ENCODE measurements around the gene FKBP2. TPM values are rescaled to one million over a fixed set of nuclear protein-coding genes. Genes with fewer than 3 reads are reported as not detected.

The FKBP2 gene
- total RNA-seq, 3 donors from 2014 or later (not counting 1 experiment from before 2014, with no cell fraction given) = 26.4 to 39.3 (median 30.3) TPM

GRCh38 chr11:64261556-64262080 lies 20.7 kb downstream of the FKBP2 start:
- WGBS (ENCODE audit: insufficient coverage) = 95% methylated on average over 18 of the region's 18 CpGs
- Histone ChIP-seq H3K4me3 (ENCODE audit: low read length) (no peak overlapping the region), H3K9me3 (ENCODE audit: control insufficient read depth, insufficient read depth, low read length) (no peaks in the 10 kb centered on the region), H3K27me3 (ENCODE audit: control insufficient read depth, insufficient read depth, low read length) (no peaks in the 10 kb centered on the region), H3K27ac (ENCODE audit: low read length) (no peak overlapping the region), H3K4me1 (ENCODE audit: control insufficient read depth, insufficient read depth, low read length) (no peaks in the 10 kb centered on the region), H3K36me3 (ENCODE audit: control insufficient read depth, insufficient read depth, low read length) (peaks cover 2% of the 10 kb centered on the region)
- H3K36me3 Mint-ChIP-seq = no peaks in the 10 kb centered on the region
- ATAC-seq (no peak), DNase-seq (no peak)
- no peaks in the 10 kb centered on the region for H3K27me3 Mint-ChIP-seq (ENCODE audit: low read depth in 2 of 2)
- H3K4me3 Mint-ChIP-seq = no peak overlapping the region
- H3K27ac Mint-ChIP-seq = no peak overlapping the region
- no peaks in the 10 kb centered on the region for H3K9me3 Mint-ChIP-seq
- peaks cover 0 to 9% of the 10 kb centered on the region in 2 donors for H3K4me1 Mint-ChIP-seq
- intact Hi-C loops (cut with micrococcal nuclease) = no loop called here
- no peak for TF ChIP-seq CTCF (IDR thresholded peaks at IDR 0.05)

- Mint-ChIP-seq H3K27me3 (ENCODE audit: low read depth in 2 of 2) (no peaks in the 10 kb centered on the region), H3K4me1 (peaks cover 0 to 9% of the 10 kb centered on the region in 2 donors), H3K9me3 (no peaks in the 10 kb centered on the region), H3K27ac (no peak overlapping the region), H3K4me3 (no peak overlapping the region), H3K36me3 (no peaks in the 10 kb centered on the region)
- DNase-seq (no peak), ATAC-seq (no peak)
- intact Hi-C loops (cut with micrococcal nuclease) = no loop called here
- H3K4me1 ChIP-seq (ENCODE audit: control insufficient read depth, insufficient read depth, low read length) = peaks cover 1% of the 10 kb centered on the region
- no peaks in the 10 kb centered on the region for H3K27me3 ChIP-seq (ENCODE audit: control insufficient read depth, insufficient read depth, low read length)
- TF ChIP-seq CTCF (IDR thresholded peaks at IDR 0.05) = no peak
- no peak overlapping the region for H3K4me3 ChIP-seq (ENCODE audit: low read length)
- WGBS (ENCODE audit: insufficient coverage) = 96% methylated on average over 42 of the region's 42 CpGs
- H3K9me3 ChIP-seq (ENCODE audit: control insufficient read depth, insufficient read depth, low read length) = no peaks in the 10 kb centered on the region
- no peaks in the 10 kb centered on the region for H3K36me3 ChIP-seq (ENCODE audit: control insufficient read depth, insufficient read depth, low read length)
- no peak overlapping the region for H3K27ac ChIP-seq (ENCODE audit: low read length)
Measured at GRCh38 chr11:64262271-64263002, 21.5 kb downstream of the FKBP2 start.

GRCh38 chr11:64263021-64263946 lies 22.4 kb downstream of the FKBP2 start:
- no peak for ATAC-seq
- Mint-ChIP-seq H3K36me3 (no peaks in the 10 kb centered on the region), H3K27ac (no peak overlapping the region), H3K27me3 (ENCODE audit: low read depth in 2 of 2) (no peaks in the 10 kb centered on the region), H3K4me1 (peaks cover 8 to 17% of the 10 kb centered on the region in 2 donors), H3K4me3 (no peak overlapping the region), H3K9me3 (no peaks in the 10 kb centered on the region)
- DNase-seq = no peak
- Histone ChIP-seq H3K27me3 (ENCODE audit: control insufficient read depth, insufficient read depth, low read length) (no peaks in the 10 kb centered on the region), H3K9me3 (ENCODE audit: control insufficient read depth, insufficient read depth, low read length) (no peaks in the 10 kb centered on the region), H3K36me3 (ENCODE audit: control insufficient read depth, insufficient read depth, low read length) (no peaks in the 10 kb centered on the region), H3K4me3 (ENCODE audit: low read length) (no peak overlapping the region), H3K4me1 (ENCODE audit: control insufficient read depth, insufficient read depth, low read length) (peaks cover 10% of the 10 kb centered on the region), H3K27ac (ENCODE audit: low read length) (no peak overlapping the region)
- 91% methylated on average over 29 of the region's 29 CpGs for WGBS (ENCODE audit: insufficient coverage)
- intact Hi-C loops (cut with micrococcal nuclease) = no loop called here
- TF ChIP-seq CTCF (IDR thresholded peaks at IDR 0.05) = no peak
